ENCODE measurements around the gene LMAN1. TPM values are rescaled to one million over a fixed set of nuclear protein-coding genes. Genes with fewer than 3 reads are reported as not detected.

The LMAN1 gene
- total RNA-seq, 1 donor from 2014 or later, result 123 TPM

- H3K4me2 ChIP-seq (ENCODE audit: low read length), result no peak overlapping the region
- H3K36me3 Mint-ChIP-seq (ENCODE audit: low read depth, unreplicated experiment), result no peaks in the 10 kb centered on the region
- H3K9ac ChIP-seq (ENCODE audit: low read length), result no peak overlapping the region
- H3K27me3 Mint-ChIP-seq (ENCODE audit: low read depth, unreplicated experiment), result peaks cover 8% of the 10 kb centered on the region
- no peaks in the 10 kb centered on the region for H3K4me1 ChIP-seq (ENCODE audit: insufficient read depth, low read length)
- H3K4me1 Mint-ChIP-seq (ENCODE audit: low read depth, unreplicated experiment), result peaks cover 4% of the 10 kb centered on the region
- H3K4me3 Mint-ChIP-seq (ENCODE audit: unreplicated experiment), result no peak overlapping the region
- DNase-seq (ENCODE audit: low read depth) (no peak), FAIRE-seq (no peak)
- H3K27ac ChIP-seq (ENCODE audit: low read depth, low read length), result no peak overlapping the region
- no peaks in the 10 kb centered on the region for H3K79me2 ChIP-seq (ENCODE audit: insufficient read depth, low read length)
- H4K20me1 ChIP-seq (ENCODE audit: insufficient read depth, low read length), result no peaks in the 10 kb centered on the region
- H3K27me3 ChIP-seq (ENCODE audit: insufficient read depth, low read length), result peaks cover 6% of the 10 kb centered on the region
- H2AFZ ChIP-seq (ENCODE audit: low read depth, low read length), result no peak overlapping the region
- H3K27ac Mint-ChIP-seq (ENCODE audit: unreplicated experiment), result no peak overlapping the region
- H3K9me3 ChIP-seq (ENCODE audit: insufficient read depth, low read depth, low read length), result no peaks in the 10 kb centered on the region
- no peaks in the 10 kb centered on the region for H3K36me3 ChIP-seq (ENCODE audit: insufficient read depth, low read length)
- H3K4me3 ChIP-seq (ENCODE audit: insufficient read depth, low read depth, low read length), result no peak overlapping the region
- TF ChIP-seq EZH2 (IDR thresholded peaks at IDR 0.05; ENCODE audit: insufficient read depth, low read length) (no peak), CTCF (IDR thresholded peaks at IDR 0.05; ENCODE audit: insufficient read depth, low read depth, low read length) (no peak)
- no peaks in the 10 kb centered on the region for H3K9me3 Mint-ChIP-seq (ENCODE audit: unreplicated experiment)
Measured at GRCh38 chr18:59388817-59389216, 29.8 kb upstream of the LMAN1 start.

- H3K36me3 ChIP-seq (ENCODE audit: insufficient read depth, low read length), result no peaks in the 10 kb centered on the region
- no peaks in the 10 kb centered on the region for H3K4me1 ChIP-seq (ENCODE audit: insufficient read depth, low read length)
- H3K9me3 ChIP-seq (ENCODE audit: insufficient read depth, low read depth, low read length), result no peaks in the 10 kb centered on the region
- Mint-ChIP-seq H3K27me3 (ENCODE audit: low read depth, unreplicated experiment) (peaks cover 8% of the 10 kb centered on the region), H3K4me3 (ENCODE audit: unreplicated experiment) (no peak overlapping the region), H3K4me1 (ENCODE audit: low read depth, unreplicated experiment) (peaks cover 4% of the 10 kb centered on the region), H3K9me3 (ENCODE audit: unreplicated experiment) (no peaks in the 10 kb centered on the region), H3K27ac (ENCODE audit: unreplicated experiment) (no peak overlapping the region), H3K36me3 (ENCODE audit: low read depth, unreplicated experiment) (no peaks in the 10 kb centered on the region)
- H2AFZ ChIP-seq (ENCODE audit: low read depth, low read length), result no peak overlapping the region
- peaks cover 6% of the 10 kb centered on the region for H3K27me3 ChIP-seq (ENCODE audit: insufficient read depth, low read length)
- H3K4me2 ChIP-seq (ENCODE audit: low read length), result no peak overlapping the region
- H3K4me3 ChIP-seq (ENCODE audit: insufficient read depth, low read depth, low read length), result no peak overlapping the region
- no peak overlapping the region for H3K9ac ChIP-seq (ENCODE audit: low read length)
- no peak for TF ChIP-seq EZH2 (IDR thresholded peaks at IDR 0.05; ENCODE audit: insufficient read depth, low read length)
- no peak for TF ChIP-seq CTCF (IDR thresholded peaks at IDR 0.05; ENCODE audit: insufficient read depth, low read depth, low read length)
- H3K79me2 ChIP-seq (ENCODE audit: insufficient read depth, low read length), result no peaks in the 10 kb centered on the region
- no peak for DNase-seq (ENCODE audit: low read depth)
- H3K27ac ChIP-seq (ENCODE audit: low read depth, low read length), result no peak overlapping the region
- H4K20me1 ChIP-seq (ENCODE audit: insufficient read depth, low read length), result no peaks in the 10 kb centered on the region
- no peak for FAIRE-seq
Measured at GRCh38 chr18:59387687-59388565, 28.9 kb upstream of the LMAN1 start.
